Endodermal cell (in vitro differentiated cells): ENCODE measurements around the gene MAP2K7. TPM values are rescaled to one million over a fixed set of nuclear protein-coding genes. Genes with fewer than 3 reads are reported as not detected.

Experiments
- DNase-seq: peaks from one replicate; pipeline ENCODE4 v3.0.0-alpha.2; 2017
- H3K27ac ChIP-seq: 2 replicates; pipeline ENCODE4 v1.5.1; 2013; ENCODE audit warnings: mild to moderate bottlenecking, low read depth, low read length, moderate library complexity
- H3K27me3 ChIP-seq: 2 replicates; pipeline ENCODE4 v1.6.1; 2013; ENCODE audit warnings: mild to moderate bottlenecking, low read length, moderate library complexity; ENCODE audit not compliant: insufficient read depth, control insufficient read depth, poor library complexity, severe bottlenecking
- H3K36me3 ChIP-seq: 2 replicates; pipeline ENCODE4 v1.7.0; 2013; ENCODE audit warnings: mild to moderate bottlenecking, low read length, moderate library complexity; ENCODE audit not compliant: control insufficient read depth, insufficient read depth
- H3K4me1 ChIP-seq: one replicate; pipeline ENCODE4 v1.7.0; 2013; ENCODE audit warnings: low read length; ENCODE audit not compliant: control insufficient read depth, insufficient read depth
- H3K4me3 ChIP-seq: 2 replicates; pipeline ENCODE4 v1.5.1; 2013; ENCODE audit warnings: mild to moderate bottlenecking, low read length, moderate library complexity
- H3K9ac ChIP-seq: 2 replicates; pipeline ENCODE4 v1.6.1; 2013; ENCODE audit warnings: mild to moderate bottlenecking, low read length, moderate library complexity; ENCODE audit not compliant: poor library complexity, severe bottlenecking; ENCODE audit errors: extremely low read depth
- H3K9me3 ChIP-seq: 2 replicates; pipeline ENCODE4 v1.6.1; 2013; ENCODE audit warnings: mild to moderate bottlenecking, low read length, moderate library complexity; ENCODE audit not compliant: control insufficient read depth
- H3K27ac Mint-ChIP-seq: 2 replicates; pipeline ENCODE4 v1.8.0; 2020; ENCODE audit warnings: mixed read lengths
- H3K27me3 Mint-ChIP-seq: 2 replicates; pipeline ENCODE4 v1.8.0; 2021; ENCODE audit warnings: mild to moderate bottlenecking, mixed read lengths; ENCODE audit not compliant: insufficient read depth
- H3K36me3 Mint-ChIP-seq: 2 replicates; pipeline ENCODE4 v1.8.0; 2020; ENCODE audit warnings: low read depth, mixed read lengths
- H3K4me1 Mint-ChIP-seq: 2 replicates; pipeline ENCODE4 v1.8.0; 2020; ENCODE audit warnings: mixed read lengths
- H3K4me3 Mint-ChIP-seq: 2 replicates; pipeline ENCODE4 v1.8.0; 2020; ENCODE audit warnings: mild to moderate bottlenecking, moderate library complexity, mixed read lengths
- H3K9me3 Mint-ChIP-seq: 2 replicates; pipeline ENCODE4 v1.8.0; 2020; ENCODE audit warnings: mild to moderate bottlenecking, mixed read lengths
- CTCF ChIP-seq: fragments of 200-600 bp; sonication (generic); conservative IDR thresholded peaks from 2 replicates; pipeline ENCODE4 v1.5.0; 2021; ENCODE audit warnings: antibody characterized with exemption, mild to moderate bottlenecking
- WGBS, 2 experiments: methylation state at CpG; one replicate each; pipeline versions ENCODE4 v1.1.5 to v1.1.7; 2013; ENCODE audit warnings: missing lambda C conversion rate in 2 of 2, mixed read lengths in 1 of 2; ENCODE audit not compliant: insufficient coverage in 1 of 2, insufficient read length in 1 of 2; 5-methylcytosine and 5-hydroxymethylcytosine counted together
- total RNA-seq, 2 donors: library from RNA; stranded (reverse); fragmentation: NEBNext Ultra II Directional in 1 of 2; extraction: Animal tissue kit (Norgen Biotek cat#: 25700) in 1 of 2; gene quantifications; 2 replicates in 1 of 2; 3 replicates in 1 of 2; pipeline ENCODE4 v1.2.1, GENCODE V29; 2021

The MAP2K7 gene
- total RNA-seq, 2 donors from 2014 or later = 33.4 to 40.0 TPM

- peaks cover 9% of the 10 kb centered on the region for H3K4me1 Mint-ChIP-seq
- Histone ChIP-seq H3K36me3 (peaks cover 30% of the 10 kb centered on the region), H3K4me3 (no peak overlapping the region), H3K4me1 (no peaks in the 10 kb centered on the region), H3K9me3 (no peaks in the 10 kb centered on the region), H3K27ac (no peak overlapping the region), H3K27me3 (peaks cover under 1% of the 10 kb centered on the region), H3K9ac (no peak overlapping the region)
- H3K9me3 Mint-ChIP-seq = no peaks in the 10 kb centered on the region
- H3K36me3 Mint-ChIP-seq = peaks cover 21% of the 10 kb centered on the region
- DNase-seq = no peak
- H3K27ac Mint-ChIP-seq = no peak overlapping the region
- TF ChIP-seq CTCF = no peak
- peaks cover 6% of the 10 kb centered on the region for H3K27me3 Mint-ChIP-seq
- 80 to 96% methylated on average over 1 to 21 of the region's 21 CpGs for WGBS, 2 experiments
- H3K4me3 Mint-ChIP-seq = no peak overlapping the region
Observed at GRCh38 chr19:7909471-7910067, 5.9 kb downstream of the MAP2K7 start.

GRCh38 chr19:7910321-7911161 lies 6.9 kb downstream of the MAP2K7 start:
- Histone ChIP-seq H3K4me1 (no peaks in the 10 kb centered on the region), H3K4me3 (no peak overlapping the region), H3K9ac (no peak overlapping the region), H3K36me3 (peaks cover 30% of the 10 kb centered on the region), H3K9me3 (no peaks in the 10 kb centered on the region), H3K27ac (no peak overlapping the region), H3K27me3 (peaks cover 10% of the 10 kb centered on the region)
- TF ChIP-seq CTCF = no peak
- H3K27me3 Mint-ChIP-seq = peaks cover 15% of the 10 kb centered on the region
- H3K36me3 Mint-ChIP-seq = peaks cover 20% of the 10 kb centered on the region
- WGBS, 2 experiments = 96 to 97% methylated on average over 35 to 54 of the region's 54 CpGs
- no peak overlapping the region for H3K27ac Mint-ChIP-seq
- no peaks in the 10 kb centered on the region for H3K9me3 Mint-ChIP-seq
- H3K4me3 Mint-ChIP-seq = no peak overlapping the region
- peaks cover 2% of the 10 kb centered on the region for H3K4me1 Mint-ChIP-seq
- DNase-seq = no peak

- Mint-ChIP-seq H3K27me3 (peaks cover 24% of the 10 kb centered on the region), H3K9me3 (no peaks in the 10 kb centered on the region), H3K36me3 (peaks cover 17% of the 10 kb centered on the region), H3K4me1 (no peaks in the 10 kb centered on the region), H3K4me3 (no peak overlapping the region), H3K27ac (no peak overlapping the region)
- H3K27ac ChIP-seq = no peak overlapping the region
- no peak for DNase-seq
- H3K9ac ChIP-seq = no peak overlapping the region
- H3K4me1 ChIP-seq = no peaks in the 10 kb centered on the region
- TF ChIP-seq CTCF = no peak
- H3K9me3 ChIP-seq = no peaks in the 10 kb centered on the region
- 97% methylated on average over 13 to 18 of the region's 18 CpGs for WGBS, 2 experiments
- peaks cover 22% of the 10 kb centered on the region for H3K36me3 ChIP-seq
- H3K27me3 ChIP-seq = peaks cover 20% of the 10 kb centered on the region
- no peak overlapping the region for H3K4me3 ChIP-seq
Observed at GRCh38 chr19:7911508-7912143, 7.9 kb downstream of the MAP2K7 start.
